ENCODE measurements around the gene RIPK4.

DNA sequence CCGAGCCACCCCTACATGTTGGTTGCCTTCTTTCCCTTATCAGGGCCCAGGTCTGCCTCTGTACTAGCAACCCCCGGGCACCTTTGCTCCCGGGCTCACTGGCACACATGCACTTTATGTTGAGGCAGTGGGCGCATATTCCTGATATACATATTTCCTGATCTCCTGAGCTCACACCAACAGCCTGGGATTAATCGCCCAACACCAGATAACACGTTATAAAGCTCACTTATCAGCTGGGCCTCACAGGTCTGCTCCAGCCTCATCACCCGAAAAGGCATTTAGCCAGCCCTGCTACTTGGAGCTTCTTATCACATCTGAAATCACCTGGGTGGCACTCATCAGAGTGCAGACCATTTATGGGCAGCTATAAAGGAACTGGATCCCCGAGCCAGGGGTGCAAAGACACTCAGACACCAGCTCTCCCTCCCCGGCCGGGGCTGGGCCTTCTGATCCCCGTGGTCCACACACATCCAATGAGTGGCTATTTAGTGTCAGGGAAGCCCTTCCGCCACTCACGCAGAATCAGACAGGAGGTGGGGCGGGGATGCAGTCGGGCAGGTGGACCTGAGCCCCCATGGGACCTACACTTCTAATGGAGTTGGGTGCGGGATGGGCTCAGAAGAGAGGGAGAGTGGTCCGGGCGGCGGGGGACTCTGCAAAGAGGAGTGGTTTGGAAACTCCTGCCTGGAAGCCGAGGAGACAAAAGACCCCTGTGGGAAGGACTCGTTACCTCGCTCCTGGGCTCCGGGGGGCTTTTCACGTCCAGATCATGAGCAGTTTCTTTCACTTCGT lies 21.6 kb downstream of the RIPK4 start:
- TF ChIP-seq, protein P1, sequence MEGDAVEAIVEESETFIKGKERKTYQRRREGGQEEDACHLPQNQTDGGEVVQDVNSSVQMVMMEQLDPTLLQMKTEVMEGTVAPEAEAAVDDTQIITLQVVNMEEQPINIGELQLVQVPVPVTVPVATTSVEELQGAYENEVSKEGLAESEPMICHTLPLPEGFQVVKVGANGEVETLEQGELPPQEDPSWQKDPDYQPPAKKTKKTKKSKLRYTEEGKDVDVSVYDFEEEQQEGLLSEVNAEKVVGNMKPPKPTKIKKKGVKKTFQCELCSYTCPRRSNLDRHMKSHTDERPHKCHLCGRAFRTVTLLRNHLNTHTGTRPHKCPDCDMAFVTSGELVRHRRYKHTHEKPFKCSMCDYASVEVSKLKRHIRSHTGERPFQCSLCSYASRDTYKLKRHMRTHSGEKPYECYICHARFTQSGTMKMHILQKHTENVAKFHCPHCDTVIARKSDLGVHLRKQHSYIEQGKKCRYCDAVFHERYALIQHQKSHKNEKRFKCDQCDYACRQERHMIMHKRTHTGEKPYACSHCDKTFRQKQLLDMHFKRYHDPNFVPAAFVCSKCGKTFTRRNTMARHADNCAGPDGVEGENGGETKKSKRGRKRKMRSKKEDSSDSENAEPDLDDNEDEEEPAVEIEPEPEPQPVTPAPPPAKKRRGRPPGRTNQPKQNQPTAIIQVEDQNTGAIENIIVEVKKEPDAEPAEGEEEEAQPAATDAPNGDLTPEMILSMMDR (IDR thresholded peaks at IDR 0.05): no peak
- no peak for TF ChIP-seq POLR2A (IDR thresholded peaks at IDR 0.05)
